SU-DHL-6 (cell line): Measurements from ENCODE around the gene CNTNAP5.

Source experiments
- H2AFZ ChIP-seq: fragments of 200-600 bp; sonication (generic); 2 replicates; pipeline ENCODE4 v1.6.1; 2014; ENCODE audit warnings: low read depth, mild to moderate bottlenecking, moderate library complexity, mixed read lengths, antibody characterized with exemption, low read length; ENCODE audit not compliant: severe bottlenecking
- H3F3A ChIP-seq: fragments of 200-600 bp; shearing (Covaris generic); 2 replicates; pipeline ENCODE4 v1.6.0; 2016; ENCODE audit warnings: antibody characterized with exemption, mild to moderate bottlenecking; ENCODE audit not compliant: insufficient read depth
- H3K27ac ChIP-seq: fragments of 200-600 bp; sonication (generic); 2 replicates; pipeline ENCODE4 v1.5.1; 2016; ENCODE audit warnings: low read depth, mild to moderate bottlenecking, low read length, moderate library complexity, mixed read lengths
- H3K27me3 ChIP-seq: fragments of 200-600 bp; sonication (generic), shearing (Covaris generic); 2 replicates; pipeline ENCODE4 v1.6.0; 2014; ENCODE audit warnings: mild to moderate bottlenecking, low read length
- H3K36me3 ChIP-seq: fragments of 200-600 bp; sonication (generic); 2 replicates; pipeline ENCODE4 v1.6.1; 2014; ENCODE audit warnings: mild to moderate bottlenecking, low read length, mixed read lengths
- H3K4me2 ChIP-seq: fragments of 300-600, 200-600 bp; shearing (Covaris generic), sonication (generic); 2 replicates; pipeline ENCODE4 v1.6.0; 2014; ENCODE audit warnings: low read length, low read depth, mild to moderate bottlenecking; ENCODE audit not compliant: poor library complexity, severe bottlenecking
- H3K4me3 ChIP-seq: fragments of 200-600 bp; sonication (generic); 2 replicates; pipeline ENCODE4 v1.5.1; 2014; ENCODE audit warnings: antibody characterized with exemption, low read length, mild to moderate bottlenecking, mixed read lengths; ENCODE audit not compliant: insufficient read depth, poor library complexity, severe bottlenecking
- H3K79me2 ChIP-seq: fragments of 200-600 bp; sonication (generic); 2 replicates; pipeline ENCODE4 v1.6.1; 2014; ENCODE audit warnings: mild to moderate bottlenecking, low read length, moderate library complexity; ENCODE audit not compliant: insufficient read depth
- H3K9ac ChIP-seq: fragments of 200-600 bp; sonication (generic); 2 replicates; pipeline ENCODE4 v1.7.0; 2014; ENCODE audit warnings: mild to moderate bottlenecking, low read length
- H3K9me2 ChIP-seq: fragments of 200-600 bp; sonication (generic); replicated peaks from 2 replicates; pipeline ENCODE4 v1.6.1; 2014; ENCODE audit warnings: low read length; ENCODE audit not compliant: insufficient read depth
- H3K9me3 ChIP-seq: fragments of 200-600 bp; sonication (generic); 2 replicates; pipeline ENCODE4 v1.6.1; 2014; ENCODE audit warnings: low read length, mixed read lengths; ENCODE audit not compliant: insufficient read depth
- H4K20me1 ChIP-seq: fragments of 200-600 bp; sonication (generic); 2 replicates; pipeline ENCODE4 v1.6.1; 2014; ENCODE audit warnings: low read depth, mild to moderate bottlenecking, antibody characterized with exemption, low read length, moderate library complexity, mixed read lengths
- CTCF ChIP-seq: fragments of 200-600 bp; sonication (generic); IDR thresholded peaks from one replicate; pipeline ENCODE4 v1.5.1; 2017; ENCODE audit warnings: antibody characterized with exemption, mild to moderate bottlenecking, low read length, moderate library complexity; ENCODE audit not compliant: insufficient read depth, poor library complexity, severe bottlenecking
- EZH2phosphoT487 ChIP-seq: fragments of 200-600 bp; sonication (generic), shearing (Covaris generic); conservative IDR thresholded peaks from 2 replicates; pipeline ENCODE4 v1.6.1; 2018; ENCODE audit warnings: mild to moderate bottlenecking, antibody characterized with exemption, low read length, moderate library complexity, mixed read lengths

CNTNAP5 gene

GRCh38 chr2:124065636-124066035 lies 40.5 kb downstream of the CNTNAP5 start:
- Histone ChIP-seq H4K20me1 (no peaks in the 10 kb centered on the region), H3K9me2 (no peaks in the 10 kb centered on the region), H3K36me3 (no peaks in the 10 kb centered on the region), H3K27ac (no peak overlapping the region), H3K4me3 (no peak overlapping the region), H3K4me2 (no peak overlapping the region), H3K79me2 (no peaks in the 10 kb centered on the region), H3F3A (no peaks in the 10 kb centered on the region), H3K27me3 (no peaks in the 10 kb centered on the region), H3K9me3 (no peaks in the 10 kb centered on the region), H2AFZ (no peak overlapping the region), H3K9ac (no peak overlapping the region)
- TF ChIP-seq EZH2phosphoT487 (no peak), CTCF (no peak)

GRCh38 chr2:124066776-124067175 lies 41.7 kb downstream of the CNTNAP5 start:
- H3K9me2 ChIP-seq: no peaks in the 10 kb centered on the region
- TF ChIP-seq CTCF: no peak
- no peak for TF ChIP-seq EZH2phosphoT487
- H4K20me1 ChIP-seq: no peaks in the 10 kb centered on the region
- no peaks in the 10 kb centered on the region for H3K9me3 ChIP-seq
- no peak overlapping the region for H3K9ac ChIP-seq
- no peaks in the 10 kb centered on the region for H3F3A ChIP-seq
- no peaks in the 10 kb centered on the region for H3K27me3 ChIP-seq
- H3K4me3 ChIP-seq: no peak overlapping the region
- no peak overlapping the region for H3K4me2 ChIP-seq
- no peak overlapping the region for H3K27ac ChIP-seq
- H3K36me3 ChIP-seq: no peaks in the 10 kb centered on the region
- H3K79me2 ChIP-seq: no peaks in the 10 kb centered on the region
- no peak overlapping the region for H2AFZ ChIP-seq

GRCh38 chr2:124079045-124079444 lies 54.0 kb downstream of the CNTNAP5 start:
- TF ChIP-seq EZH2phosphoT487 (no peak), CTCF (no peak)
- Histone ChIP-seq H3K27ac (no peak overlapping the region), H4K20me1 (no peaks in the 10 kb centered on the region), H3F3A (no peaks in the 10 kb centered on the region), H3K4me3 (no peak overlapping the region), H3K79me2 (no peaks in the 10 kb centered on the region), H3K9me3 (no peaks in the 10 kb centered on the region), H3K9me2 (no peaks in the 10 kb centered on the region; the same call in 1 of the 2 replicates), H3K9ac (no peak overlapping the region), H3K36me3 (no peaks in the 10 kb centered on the region), H3K27me3 (no peaks in the 10 kb centered on the region), H2AFZ (no peak overlapping the region), H3K4me2 (no peak overlapping the region)
